Left ventricle myocardium superior (tissue), 1 donor: ENCODE measurements around the gene TBC1D3B. TPM values are rescaled to one million over a fixed set of nuclear protein-coding genes. Genes with fewer than 3 reads are reported as not detected.
"Not testable (repeated sequence)": the region's sequence is repeated elsewhere in the genome, so short reads cannot be mapped to it uniquely, and the experiment has no call there.

Experiments
- ATAC-seq: fragments of 200-7000 bp; cut with Tn5 transposase; one replicate; pipeline ENCODE4 v1.9.1; 2020; ENCODE audit warnings: mild to moderate bottlenecking, moderate library complexity
- DNase-seq: peaks from one replicate; pipeline ENCODE4 v3.0.0-alpha.2; 2020
- intact Hi-C: fragments of 100-400 bp; cut with micrococcal nuclease; formaldehyde crosslinking; loops from one replicate; pipeline ENCODE4 v1.11.0; 2022
- long read RNA-seq: library from polyadenylated mRNA; unstranded; transcript quantifications from one replicate; pipeline ENCODE4 v2.0.0, GENCODE V29; 2021
- total RNA-seq: library from RNA; stranded (reverse); fragmentation: NEBNext Ultra II Directional; extraction: Animal tissue kit (Norgen Biotek cat#: 25700); gene quantifications from one replicate; pipeline ENCODE4 v1.2.1, GENCODE V29; 2021
- donor health status: DM: no; HTN: yes; CAD: no; lungs with severe emphysema.

The TBC1D3B gene
- total RNA-seq, result 2.8 TPM
- long read RNA-seq, result 0 reads

GRCh38 chr17:36176536-36176935 is at the start of gene TBC1D3B:
TBC1D3B (minus strand) TSS chr17:36176636; CDS start chr17:36175050, 1,586 bp downstream.
- ATAC-seq, DNase-seq, intact Hi-C loops: not testable (repeated sequence)

GRCh38 chr17:36222967-36223366 is 46.5 kb upstream of the TBC1D3B start:
- ATAC-seq, DNase-seq, intact Hi-C loops: not testable (repeated sequence)

- DNase-seq, ATAC-seq, intact Hi-C loops: not testable (repeated sequence)
These were observed 45.2 kb upstream of the TBC1D3B start for GRCh38 chr17:36221581-36222100.

GRCh38 chr17:36220737-36221580 is 44.5 kb upstream of the TBC1D3B start:
- intact Hi-C loops, DNase-seq, ATAC-seq: not testable (repeated sequence)

- ATAC-seq, DNase-seq, intact Hi-C loops: not testable (repeated sequence)
These were observed 43.1 kb upstream of the TBC1D3B start for GRCh38 chr17:36219556-36219955.

- DNase-seq, ATAC-seq, intact Hi-C loops: not testable (repeated sequence)
These were observed 39.2 kb upstream of the TBC1D3B start for GRCh38 chr17:36215406-36216308.

- intact Hi-C loops, result no loop called here
These were observed 38.5 kb upstream of the TBC1D3B start for GRCh38 chr17:36214918-36215317.

GRCh38 chr17:36213695-36214094 is 37.3 kb upstream of the TBC1D3B start:
- intact Hi-C loops, result no loop called here
- ATAC-seq, result no peak
- no peak for DNase-seq

More at GRCh38 chr17:36214918-36215317, 38.5 kb upstream of the TBC1D3B start:
- ATAC-seq, result no peak
- DNase-seq, result no peak

GRCh38 chr17:36212966-36213365 is 36.5 kb upstream of the TBC1D3B start:
- DNase-seq (no peak), ATAC-seq (no peak)
- intact Hi-C loops, result no loop called here

GRCh38 chr17:36212272-36212605 is 35.8 kb upstream of the TBC1D3B start:
- intact Hi-C loops, result no loop called here
- no peak for DNase-seq
- no peak for ATAC-seq

- DNase-seq, intact Hi-C loops, ATAC-seq: not testable (repeated sequence)
These were observed 35.2 kb upstream of the TBC1D3B start for GRCh38 chr17:36211484-36212271.

GRCh38 chr17:36210439-36211211 is 34.2 kb upstream of the TBC1D3B start, which contains the start of gene CCL4L2:
CCL4L2 (plus strand) TSS chr17:36211063.
- intact Hi-C loops, DNase-seq: not testable (repeated sequence)
- peak; percentile 75 for ATAC-seq

- intact Hi-C loops, result no loop called here
- DNase-seq (no peak), ATAC-seq (no peak)
These were observed 33.1 kb upstream of the TBC1D3B start for GRCh38 chr17:36209575-36209974.

GRCh38 chr17:36207383-36207782 is 30.9 kb upstream of the TBC1D3B start:
- DNase-seq, intact Hi-C loops, ATAC-seq: not testable (repeated sequence)

GRCh38 chr17:36206486-36206821 is 30.0 kb upstream of the TBC1D3B start:
- DNase-seq, intact Hi-C loops, ATAC-seq: not testable (repeated sequence)

- intact Hi-C loops, result no loop called here
- DNase-seq (no peak), ATAC-seq (no peak)
These were observed 29.4 kb upstream of the TBC1D3B start for GRCh38 chr17:36205637-36206485.
